ENCODE data around the gene MOB3A. TPM values are rescaled to one million over a fixed set of nuclear protein-coding genes. Genes with fewer than 3 reads are reported as not detected.

Gene MOB3A
- total RNA-seq, 2 experiments from 2014 or later: 148 to 156 TPM

DNA sequence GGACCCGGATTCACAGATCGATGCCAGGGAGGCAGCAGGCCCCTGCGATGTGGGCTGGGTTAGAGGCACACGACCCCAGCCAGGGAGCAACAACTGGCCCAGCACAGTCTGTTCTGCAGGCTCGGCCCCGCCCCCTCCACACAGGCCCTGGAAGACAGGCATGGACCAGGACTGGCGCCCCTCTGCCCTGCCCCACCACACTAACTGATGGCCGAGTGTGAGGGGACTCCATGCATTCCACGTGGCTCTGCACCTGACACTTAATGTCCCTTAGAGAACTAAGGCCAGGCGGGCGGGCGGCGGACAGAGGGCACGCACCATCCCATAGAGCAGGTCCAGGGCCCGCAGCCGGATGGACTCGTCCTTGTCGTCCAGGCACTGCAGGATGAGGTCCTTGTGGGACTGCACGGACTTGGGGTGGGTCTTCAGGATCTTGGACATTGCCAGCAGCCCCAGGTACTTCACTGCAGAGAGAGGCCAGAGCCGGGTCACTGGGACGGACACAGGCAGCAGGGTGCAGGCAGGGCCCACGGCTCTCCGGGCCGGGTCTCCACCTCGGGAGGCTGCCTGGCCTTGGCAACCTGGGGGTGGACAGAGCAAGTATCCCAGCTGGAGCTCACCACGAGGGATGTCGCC, 25.4 kb upstream of the MOB3A start:
- Mint-ChIP-seq H3K27me3 (no peaks in the 10 kb centered on the region), H3K4me1 (no peaks in the 10 kb centered on the region), H3K36me3 (ENCODE audit: low read depth) (peaks cover 27% of the 10 kb centered on the region), H3K27ac (no peak overlapping the region), H3K9me3 (ENCODE audit: low read depth) (no peaks in the 10 kb centered on the region), H3K4me3 (no peak overlapping the region)
- ATAC-seq (no peak), DNase-seq (no peak)
- ChIA-PET CTCF (interaction anchor here (1.0 kb wide), 1 partner anchor 52 kb away, joined by 3 read pairs; no protein-coding TSS in a partner anchor), POLR2A (no interaction called here)
- intact Hi-C loops (cut with DNase I, micrococcal nuclease): no loop called here

DNA sequence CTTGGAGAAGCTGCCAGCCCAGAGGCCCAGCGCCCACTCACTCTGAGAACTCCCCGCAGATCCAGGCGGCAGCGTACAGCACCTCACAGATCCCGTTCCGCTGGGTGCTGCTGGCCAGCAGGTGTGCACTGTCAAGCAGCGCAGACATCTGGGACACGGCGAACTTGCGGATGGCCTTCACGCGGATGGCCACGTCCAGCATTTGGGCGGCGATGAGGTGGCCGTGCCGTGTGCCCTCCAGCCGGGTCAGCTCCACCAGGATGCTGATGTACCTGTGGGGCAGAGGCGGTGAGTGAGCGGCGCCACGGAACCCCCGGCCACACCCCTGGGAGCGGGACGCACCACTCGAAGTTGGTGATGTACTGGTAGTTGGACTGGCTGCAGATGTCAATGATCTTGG, 24.7 kb upstream of the MOB3A start:
- no peak for DNase-seq
- no peaks in the 10 kb centered on the region for H3K4me1 Mint-ChIP-seq
- H3K36me3 Mint-ChIP-seq (ENCODE audit: low read depth): peaks cover 27% of the 10 kb centered on the region
- POLR2A ChIA-PET: interaction anchor here (0.6 kb wide), 1 partner anchor 220 kb away, joined by 3 read pairs; no protein-coding TSS in a partner anchor
- CTCF ChIA-PET: interaction anchor here (1.0 kb wide), 1 partner anchor 51 kb away, joined by 3 read pairs; no protein-coding TSS in a partner anchor
- H3K4me3 Mint-ChIP-seq: no peak overlapping the region
- no peaks in the 10 kb centered on the region for H3K9me3 Mint-ChIP-seq (ENCODE audit: low read depth)
- no peak overlapping the region for H3K27ac Mint-ChIP-seq
- intact Hi-C loops (cut with DNase I, micrococcal nuclease): no loop called here
- H3K27me3 Mint-ChIP-seq: no peaks in the 10 kb centered on the region
- no peak for ATAC-seq

DNA sequence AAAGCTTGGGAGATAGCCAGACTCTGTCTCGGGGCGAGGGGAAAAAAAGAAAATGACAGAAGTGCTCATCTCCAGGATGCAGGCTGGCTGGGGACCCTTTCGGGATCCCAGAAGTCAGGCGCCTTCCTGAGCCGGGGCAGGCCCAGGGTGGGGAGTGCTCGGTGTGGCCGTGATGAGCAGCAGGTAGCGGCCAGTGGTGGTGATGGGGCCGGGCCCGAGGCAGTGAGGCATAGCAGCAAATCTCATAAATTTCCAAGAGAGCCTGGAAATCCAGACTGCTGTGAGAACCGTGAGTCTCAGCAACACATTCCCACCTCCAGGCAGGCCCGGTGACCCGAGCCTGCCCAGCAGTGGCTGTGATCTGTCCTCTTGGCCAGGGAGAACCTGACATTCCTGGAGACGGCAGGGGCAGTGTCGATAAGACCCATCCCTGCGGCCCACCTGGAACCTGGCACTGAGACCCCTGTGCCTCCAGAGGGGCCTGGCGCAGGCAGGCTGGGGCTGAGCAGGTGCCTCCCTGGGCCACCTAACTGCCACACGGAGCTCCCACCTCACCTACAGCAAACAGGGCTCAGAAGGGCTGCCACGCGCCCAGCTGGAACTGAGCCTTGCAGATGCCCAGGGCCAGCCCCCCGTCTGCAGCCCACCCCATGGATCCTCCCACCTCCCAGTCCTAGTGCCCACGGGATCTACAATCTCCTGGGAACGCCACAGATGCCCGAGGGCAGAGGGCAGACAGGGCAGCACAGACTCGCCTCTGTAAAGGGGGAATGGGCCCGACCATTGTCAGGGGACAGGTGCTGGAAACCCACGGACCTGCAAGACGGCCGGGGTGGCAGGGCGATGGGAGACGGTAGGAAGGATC, 24.0 kb upstream of the MOB3A start:
- no peak for ATAC-seq
- no peaks in the 10 kb centered on the region for H3K4me1 Mint-ChIP-seq
- H3K9me3 Mint-ChIP-seq (ENCODE audit: low read depth): no peaks in the 10 kb centered on the region
- H3K27ac Mint-ChIP-seq: no peak overlapping the region
- H3K27me3 Mint-ChIP-seq: no peaks in the 10 kb centered on the region
- H3K36me3 Mint-ChIP-seq (ENCODE audit: low read depth): peaks cover 31% of the 10 kb centered on the region
- POLR2A ChIA-PET: interaction anchor here (0.6 kb wide), 1 partner anchor 220 kb away, joined by 3 read pairs; no protein-coding TSS in a partner anchor
- intact Hi-C loops (cut with DNase I, micrococcal nuclease): no loop called here
- no peak for DNase-seq
- CTCF ChIA-PET: interaction anchor here (0.6 to 1.0 kb wide), 2 partner anchors 51 to 515 kb away, joined by 3 to 4 read pairs; no protein-coding TSS in a partner anchor
- no peak overlapping the region for H3K4me3 Mint-ChIP-seq

DNA sequence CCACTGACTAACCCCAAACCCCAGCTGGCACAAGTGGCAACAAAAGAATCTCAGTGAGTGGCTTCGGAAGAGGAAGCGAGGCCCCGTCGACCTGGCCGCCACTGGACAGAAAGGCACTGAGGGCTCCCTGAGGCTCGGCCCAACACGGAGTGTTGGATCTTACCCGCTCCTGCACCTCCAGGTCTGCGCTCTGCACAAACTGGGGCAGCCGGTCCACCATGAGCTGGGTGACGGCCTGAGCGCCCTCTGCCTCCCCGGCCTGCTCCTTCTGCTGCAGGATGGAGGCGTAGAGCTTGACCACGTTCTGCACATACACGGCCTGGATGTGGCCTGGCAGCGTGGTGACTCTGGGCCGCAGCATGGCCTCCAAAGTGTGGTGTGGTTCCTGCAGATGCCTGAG, 22.3 kb upstream of the MOB3A start:
- intact Hi-C loops (cut with DNase I, micrococcal nuclease): no loop called here
- POLR2A ChIA-PET: no interaction called here
- ATAC-seq (no peak), DNase-seq (no peak)
- Mint-ChIP-seq H3K9me3 (ENCODE audit: low read depth) (no peaks in the 10 kb centered on the region), H3K4me1 (no peaks in the 10 kb centered on the region), H3K4me3 (no peak overlapping the region), H3K27ac (no peak overlapping the region), H3K27me3 (no peaks in the 10 kb centered on the region), H3K36me3 (ENCODE audit: low read depth) (peaks cover 37% of the 10 kb centered on the region)
- CTCF ChIA-PET: no interaction called here

DNA sequence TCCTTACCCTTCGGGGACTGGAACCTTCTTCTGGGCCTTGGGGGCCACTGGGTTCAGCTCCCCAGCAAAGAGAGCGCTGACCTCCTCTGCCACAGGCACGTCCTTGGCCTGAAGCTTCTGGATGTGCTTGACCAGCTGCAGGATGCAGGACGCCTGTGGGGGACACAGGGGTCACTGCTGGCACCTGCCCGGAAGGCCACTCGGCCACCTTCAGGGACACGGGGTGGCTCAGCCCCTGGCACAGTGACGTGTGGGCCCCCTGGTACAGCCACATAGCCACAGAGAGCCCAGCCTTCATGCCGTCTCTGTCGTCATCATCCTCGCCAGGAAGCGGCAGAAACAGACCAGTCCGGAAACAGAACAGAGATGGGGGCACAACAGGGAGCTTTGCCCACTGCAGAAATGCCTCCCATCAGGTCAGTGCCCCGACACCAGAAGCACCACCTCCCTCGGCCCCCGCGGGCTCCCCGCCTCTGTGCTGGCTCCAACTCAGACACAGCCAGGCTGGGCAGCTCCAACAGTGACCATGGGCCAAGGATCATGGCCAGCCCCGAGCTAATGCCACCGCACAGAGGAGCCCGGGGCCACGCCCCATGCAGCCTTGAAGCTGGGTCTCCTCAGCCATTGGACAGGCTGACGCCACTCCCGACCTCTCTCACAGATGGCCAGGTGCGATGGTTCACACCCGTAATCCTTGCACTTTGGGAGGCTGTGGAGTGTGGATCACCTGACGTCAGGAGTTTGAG, 21.3 kb upstream of the MOB3A start:
- intact Hi-C loops (cut with DNase I, micrococcal nuclease): no loop called here
- ATAC-seq (no peak), DNase-seq (no peak)
- CTCF ChIA-PET: no interaction called here
- H3K4me3 Mint-ChIP-seq: no peak overlapping the region
- H3K4me1 Mint-ChIP-seq: no peaks in the 10 kb centered on the region
- H3K27me3 Mint-ChIP-seq: no peaks in the 10 kb centered on the region
- POLR2A ChIA-PET: no interaction called here
- no peak overlapping the region for H3K27ac Mint-ChIP-seq
- H3K9me3 Mint-ChIP-seq (ENCODE audit: low read depth): no peaks in the 10 kb centered on the region
- H3K36me3 Mint-ChIP-seq (ENCODE audit: low read depth): peaks cover 39% of the 10 kb centered on the region

DNA sequence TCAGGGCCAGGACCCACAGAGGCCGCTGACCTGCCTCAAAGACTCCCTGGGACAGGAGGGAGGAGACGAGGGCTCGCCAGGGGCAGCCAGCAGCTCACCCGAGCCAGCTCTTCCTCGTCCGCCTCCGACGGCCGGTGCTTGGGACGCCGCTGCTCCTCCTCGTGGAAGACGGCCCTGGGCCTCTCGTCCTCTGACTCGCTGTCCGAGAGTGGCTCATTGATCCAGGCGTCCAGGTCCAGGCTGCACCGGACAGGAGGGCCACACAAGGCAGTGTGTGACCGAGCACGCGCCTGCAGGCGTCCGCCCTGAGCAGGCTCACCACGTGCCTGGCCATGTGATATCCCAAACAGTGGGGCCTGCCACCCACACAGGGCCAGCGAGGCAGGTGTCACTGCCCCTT, 20.4 kb upstream of the MOB3A start:
- POLR2A ChIA-PET: no interaction called here

DNA sequence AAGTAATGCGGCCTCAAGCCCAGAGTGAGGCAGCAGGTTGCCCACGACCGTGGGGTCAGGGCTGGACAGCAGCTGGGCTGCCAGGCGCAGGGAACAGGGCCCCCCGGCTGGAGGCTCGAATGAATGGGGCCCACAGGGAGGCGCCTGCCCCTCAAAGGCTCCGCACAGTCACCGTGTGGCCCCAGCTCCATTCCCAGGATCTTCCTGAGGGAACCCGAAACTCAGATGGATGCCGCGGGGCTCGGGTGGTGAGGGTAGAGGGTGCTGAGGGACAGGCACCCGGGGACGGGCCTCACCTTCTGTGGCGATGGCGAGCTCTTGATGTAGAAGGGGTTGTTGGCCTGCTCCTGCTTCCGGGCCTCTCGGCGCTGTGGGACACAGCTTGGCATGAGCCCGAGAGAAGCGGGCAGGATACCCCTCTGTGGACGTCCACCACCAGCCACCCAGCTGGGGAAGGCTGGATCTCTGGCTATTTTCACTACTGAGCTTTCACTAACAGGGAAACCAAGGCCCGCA, 19.8 kb upstream of the MOB3A start:
- no peak overlapping the region for H3K4me3 Mint-ChIP-seq
- H3K36me3 Mint-ChIP-seq (ENCODE audit: low read depth): peaks cover 35% of the 10 kb centered on the region
- ATAC-seq: no peak
- ChIA-PET CTCF (no interaction called here), POLR2A (no interaction called here)
- no peak overlapping the region for H3K27ac Mint-ChIP-seq
- no peaks in the 10 kb centered on the region for H3K4me1 Mint-ChIP-seq
- no peak for DNase-seq
- intact Hi-C loops (cut with DNase I, micrococcal nuclease): no loop called here
- H3K27me3 Mint-ChIP-seq: no peaks in the 10 kb centered on the region
- H3K9me3 Mint-ChIP-seq (ENCODE audit: low read depth): no peaks in the 10 kb centered on the region

More for the DNA sequence above, 20.4 kb upstream of the MOB3A start:
- CTCF ChIA-PET: no interaction called here
- no peak overlapping the region for H3K27ac Mint-ChIP-seq
- DNase-seq (no peak), ATAC-seq (no peak)
- H3K4me3 Mint-ChIP-seq: no peak overlapping the region
- intact Hi-C loops (cut with DNase I, micrococcal nuclease): no loop called here
- H3K4me1 Mint-ChIP-seq: no peaks in the 10 kb centered on the region
- peaks cover 40% of the 10 kb centered on the region for H3K36me3 Mint-ChIP-seq (ENCODE audit: low read depth)
- H3K9me3 Mint-ChIP-seq (ENCODE audit: low read depth): no peaks in the 10 kb centered on the region
- no peaks in the 10 kb centered on the region for H3K27me3 Mint-ChIP-seq

DNA sequence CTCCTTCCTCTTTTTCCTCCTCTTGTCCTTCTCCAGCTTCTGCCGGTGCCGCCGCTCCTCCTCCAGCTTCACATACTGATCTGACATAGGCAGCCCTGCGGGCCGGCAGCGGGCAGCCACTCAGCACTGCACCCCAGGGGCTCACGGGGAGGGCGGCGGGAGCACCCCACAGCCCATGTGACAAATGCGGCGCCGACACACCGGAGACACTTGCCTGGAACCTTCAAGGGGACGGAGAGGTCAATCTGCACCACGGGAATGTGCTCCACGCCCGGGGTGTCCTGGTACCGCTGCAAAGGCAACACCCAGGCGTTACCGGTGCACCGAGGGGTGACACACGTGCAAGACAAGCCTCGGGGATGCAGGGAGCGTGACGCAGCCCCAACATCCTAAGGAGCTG, 19.2 kb upstream of the MOB3A start:
- no peak for ATAC-seq
- H3K36me3 Mint-ChIP-seq (ENCODE audit: low read depth): peaks cover 29% of the 10 kb centered on the region
- CTCF ChIA-PET: no interaction called here

DNA sequence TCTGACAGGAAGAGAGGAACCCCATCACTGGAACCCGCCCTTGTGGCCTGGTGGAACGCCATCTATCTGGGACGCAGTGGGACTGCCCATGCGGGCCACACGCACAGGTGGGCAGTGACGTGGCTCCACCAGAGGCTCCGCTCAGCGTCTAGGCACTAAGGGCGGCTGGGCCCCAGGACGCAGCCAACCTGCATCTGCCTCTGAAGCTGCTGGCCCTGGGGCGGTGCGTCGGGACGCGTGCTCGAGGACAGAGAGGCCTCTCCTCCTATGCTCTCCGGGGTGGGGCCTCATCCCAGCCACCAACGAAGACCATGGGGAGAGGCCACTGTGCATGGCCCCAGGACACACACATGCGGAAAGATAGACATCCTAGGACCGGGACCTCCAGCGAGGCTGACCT, 18.7 kb upstream of the MOB3A start:
- no peak overlapping the region for H3K4me3 Mint-ChIP-seq
- no peaks in the 10 kb centered on the region for H3K27me3 Mint-ChIP-seq
- intact Hi-C loops (cut with DNase I, micrococcal nuclease): no loop called here
- DNase-seq: no peak
- no peak for ATAC-seq
- ChIA-PET CTCF (no interaction called here), POLR2A (no interaction called here)
- H3K9me3 Mint-ChIP-seq (ENCODE audit: low read depth): no peaks in the 10 kb centered on the region
- no peaks in the 10 kb centered on the region for H3K4me1 Mint-ChIP-seq
- peaks cover 28% of the 10 kb centered on the region for H3K36me3 Mint-ChIP-seq (ENCODE audit: low read depth)
- no peak overlapping the region for H3K27ac Mint-ChIP-seq

More for the DNA sequence above, 19.2 kb upstream of the MOB3A start:
- no peaks in the 10 kb centered on the region for H3K4me1 Mint-ChIP-seq
- H3K27ac Mint-ChIP-seq: no peak overlapping the region
- H3K4me3 Mint-ChIP-seq: no peak overlapping the region
- no peaks in the 10 kb centered on the region for H3K9me3 Mint-ChIP-seq (ENCODE audit: low read depth)
- POLR2A ChIA-PET: no interaction called here
- intact Hi-C loops (cut with DNase I, micrococcal nuclease): no loop called here
- DNase-seq: no peak
- H3K27me3 Mint-ChIP-seq: no peaks in the 10 kb centered on the region

DNA sequence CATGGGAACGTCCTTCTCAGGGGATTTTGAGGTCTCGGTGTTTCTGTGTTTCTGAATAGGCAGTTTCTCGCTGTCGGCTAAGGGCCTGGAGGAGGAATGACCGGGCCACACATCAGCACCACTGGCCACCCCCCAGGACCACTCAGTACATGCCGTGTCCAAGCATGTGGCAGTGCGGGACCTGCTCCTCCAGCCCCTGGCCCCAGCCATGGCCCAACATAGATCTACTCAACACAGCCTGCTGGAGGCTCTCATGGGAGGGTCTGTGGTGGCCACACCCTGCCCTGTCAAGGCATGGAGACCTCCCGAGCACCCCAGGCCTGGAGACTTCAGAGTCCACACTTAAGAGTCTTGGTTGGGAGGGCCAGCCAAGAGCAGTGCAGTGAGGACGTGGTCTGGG, 18.1 kb upstream of the MOB3A start:
- H3K27ac Mint-ChIP-seq: no peak overlapping the region
- no peak for DNase-seq
- POLR2A ChIA-PET: no interaction called here
- no peak for ATAC-seq
- intact Hi-C loops (cut with DNase I, micrococcal nuclease): no loop called here
- H3K27me3 Mint-ChIP-seq: no peaks in the 10 kb centered on the region
- H3K4me3 Mint-ChIP-seq: no peak overlapping the region
- no peaks in the 10 kb centered on the region for H3K4me1 Mint-ChIP-seq
- peaks cover 28% of the 10 kb centered on the region for H3K36me3 Mint-ChIP-seq (ENCODE audit: low read depth)
- H3K9me3 Mint-ChIP-seq (ENCODE audit: low read depth): no peaks in the 10 kb centered on the region
- CTCF ChIA-PET: no interaction called here

DNA sequence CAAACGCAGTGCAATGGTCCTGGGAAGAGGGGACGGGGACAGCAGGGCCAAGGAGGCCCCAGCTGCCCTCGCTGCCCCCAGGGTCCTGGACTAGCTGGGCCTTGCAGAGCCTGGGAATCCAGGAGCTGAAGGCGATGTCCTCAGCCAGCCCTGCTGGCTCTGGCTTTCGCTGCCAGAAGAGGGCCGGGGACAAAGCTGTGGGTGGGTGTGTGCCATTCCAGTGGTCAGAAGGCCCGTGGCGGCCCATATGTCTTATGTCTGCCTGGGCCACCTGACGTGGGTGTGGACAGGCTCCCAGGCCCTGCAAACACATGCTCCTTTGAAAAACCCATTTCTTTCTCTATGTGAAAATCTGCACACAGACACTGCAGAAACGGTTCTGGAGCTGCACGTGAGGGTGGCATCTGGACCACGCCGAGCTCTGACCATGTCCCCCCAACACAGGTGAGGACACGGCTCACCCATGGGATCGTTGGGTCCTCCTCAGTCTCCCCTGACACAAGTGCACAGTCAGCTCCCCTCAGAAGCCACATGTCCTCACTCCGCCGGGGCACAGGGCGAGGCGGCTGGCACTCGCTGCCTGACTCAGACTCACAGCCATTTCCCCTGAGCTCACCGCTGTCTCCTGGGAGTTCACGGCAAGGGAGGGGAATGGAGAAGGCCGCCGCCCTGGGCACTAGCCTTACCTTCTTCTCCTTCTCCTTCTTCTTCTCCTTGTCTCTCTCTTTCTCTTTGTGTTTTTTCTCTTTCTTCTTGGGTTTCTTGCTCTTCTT, 17.5 kb upstream of the MOB3A start:
- CTCF ChIA-PET: interaction anchor here (0.7 kb wide), 1 partner anchor 275 kb away, joined by 3 read pairs; no protein-coding TSS in a partner anchor
- Mint-ChIP-seq H3K4me1 (no peaks in the 10 kb centered on the region), H3K4me3 (no peak overlapping the region), H3K9me3 (ENCODE audit: low read depth) (no peaks in the 10 kb centered on the region), H3K36me3 (ENCODE audit: low read depth) (peaks cover 26% of the 10 kb centered on the region), H3K27me3 (no peaks in the 10 kb centered on the region), H3K27ac (no peak overlapping the region)
- POLR2A ChIA-PET: no interaction called here
- ATAC-seq: no peak
- intact Hi-C loops (cut with DNase I, micrococcal nuclease): no loop called here
- DNase-seq: no peak

Measured in activated CD4-positive, alpha-beta T cell treated with anti-CD3 and anti-CD28 coated beads for 36 hours (primary cell).